ENCODE measurements around the gene DGKD.

The DGKD gene

DNA sequence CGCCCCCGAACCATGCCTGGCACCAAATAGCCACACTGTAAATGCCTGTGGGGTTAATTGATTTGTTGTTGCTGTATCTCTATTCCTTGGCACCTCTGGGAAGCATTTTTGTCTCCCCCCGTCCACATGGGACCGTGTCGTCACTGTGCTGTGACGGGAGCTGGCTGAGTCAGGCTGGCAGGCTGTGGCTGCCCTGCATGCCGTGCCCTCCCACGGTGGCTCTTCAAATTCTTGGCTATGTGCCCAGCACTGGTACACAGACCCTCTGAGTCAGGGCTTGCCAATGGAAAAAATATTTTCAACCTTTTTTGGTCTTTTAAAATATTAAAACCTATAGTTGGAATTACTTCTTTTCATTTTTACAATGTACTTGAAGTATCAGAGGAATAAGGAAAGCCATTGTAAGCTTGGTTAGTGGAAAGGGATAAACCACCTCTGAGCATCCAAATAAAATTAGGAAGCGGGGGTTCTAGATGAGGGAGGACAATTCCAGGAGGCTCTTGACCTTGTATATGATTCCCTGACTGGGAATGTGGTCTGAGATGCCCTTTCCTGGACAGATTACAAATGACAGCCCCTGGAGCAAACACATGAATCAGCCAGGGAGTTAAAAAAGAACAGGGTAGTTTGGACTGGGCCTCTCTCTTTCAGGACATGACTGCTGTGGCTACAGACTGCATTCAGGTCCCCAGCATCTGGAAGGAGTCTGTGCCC lies 59.4 kb downstream of the DGKD start:
- no peak for FAIRE-seq

- FAIRE-seq: no peak
Measured at GRCh38 chr2:233414273-233414654, 60.0 kb downstream of the DGKD start.

DNA sequence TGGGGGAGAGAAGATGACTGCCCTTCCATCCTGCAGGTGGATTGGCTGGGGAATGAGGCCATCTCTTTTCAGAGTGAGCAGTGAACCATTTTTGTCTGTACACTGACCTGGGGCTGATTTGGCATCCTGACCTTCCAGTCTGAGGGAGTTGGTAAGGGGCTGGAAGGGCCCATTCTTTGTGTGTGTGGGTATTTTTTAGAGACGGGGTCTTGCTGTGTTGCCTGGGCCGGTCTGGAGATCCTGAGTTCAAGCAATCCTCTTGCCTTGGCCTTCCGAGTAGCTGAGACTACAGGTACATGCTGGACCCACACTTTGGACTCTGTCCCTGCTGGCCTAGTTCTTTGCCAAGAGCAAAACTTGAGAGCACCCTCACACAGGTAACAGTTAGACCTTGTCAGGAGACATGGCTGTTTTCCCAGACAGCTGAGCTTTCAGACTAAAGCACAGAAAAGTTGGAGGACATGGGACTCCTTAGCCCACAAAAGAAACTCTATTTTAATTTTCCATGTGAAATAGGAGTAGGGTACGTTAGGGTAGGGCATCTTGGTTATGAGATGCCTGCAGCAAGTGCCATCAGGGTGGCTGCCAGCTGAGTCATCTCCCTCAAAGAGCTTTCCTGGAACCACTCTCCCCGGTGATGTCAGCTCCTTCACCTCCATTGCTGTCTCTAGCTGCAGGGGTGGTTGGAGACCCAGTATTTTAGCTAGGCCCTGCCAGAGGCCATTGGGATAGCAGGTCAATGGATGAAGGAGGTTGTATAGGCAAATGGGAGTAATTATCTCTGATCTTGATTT lies 60.7 kb downstream of the DGKD start:
- FAIRE-seq: no peak

- FAIRE-seq: no peak
Measured at GRCh38 chr2:233416199-233416598, 61.9 kb downstream of the DGKD start.

GRCh38 chr2:233416706-233417105 lies 62.4 kb downstream of the DGKD start:
- no peak for FAIRE-seq

GRCh38 chr2:233417282-233417681 lies 63.0 kb downstream of the DGKD start:
- FAIRE-seq: no peak

- no peak for FAIRE-seq
Measured at GRCh38 chr2:233418052-233418760, 63.9 kb downstream of the DGKD start.

DNA sequence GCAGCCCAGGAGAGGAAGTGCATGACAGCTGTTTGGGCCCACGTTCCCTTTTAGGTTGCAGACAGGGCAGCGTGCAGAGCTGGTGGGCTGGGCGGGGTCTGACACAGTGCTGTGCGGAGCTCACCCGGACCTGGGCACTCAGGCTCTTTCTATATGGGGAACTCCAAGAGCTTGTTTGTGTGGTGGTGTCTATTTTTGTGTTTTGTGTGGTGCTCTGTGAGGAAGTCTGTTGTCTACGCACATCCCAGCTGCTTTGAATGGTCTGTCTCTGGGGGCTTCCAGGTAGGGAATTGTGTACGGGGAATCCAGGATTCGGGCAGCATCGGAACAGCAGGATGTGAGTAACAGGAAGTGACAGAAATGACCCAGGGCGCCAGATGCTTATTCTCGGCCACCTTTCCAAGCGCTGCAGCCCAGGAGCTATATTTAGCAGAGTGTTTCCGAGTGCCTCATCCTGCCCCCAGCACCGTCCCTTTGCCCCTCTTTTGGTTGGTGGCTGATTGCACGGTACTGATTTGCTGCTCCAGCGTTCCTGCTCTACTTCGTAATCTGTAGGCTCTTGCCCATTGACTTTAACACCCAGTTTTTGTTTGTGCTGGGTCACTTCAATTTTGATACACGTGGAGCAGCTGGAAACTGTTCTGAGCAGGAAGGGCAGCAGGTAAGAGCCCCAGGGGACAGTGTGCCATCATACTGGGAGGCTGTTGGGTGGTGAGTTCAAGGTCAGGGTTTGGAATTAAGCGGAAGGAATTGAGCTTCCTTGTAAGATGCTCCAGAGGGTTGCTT lies 64.7 kb downstream of the DGKD start:
- FAIRE-seq: no peak

GRCh38 chr2:233419602-233420391 lies 65.5 kb downstream of the DGKD start:
- FAIRE-seq: no peak

DNA sequence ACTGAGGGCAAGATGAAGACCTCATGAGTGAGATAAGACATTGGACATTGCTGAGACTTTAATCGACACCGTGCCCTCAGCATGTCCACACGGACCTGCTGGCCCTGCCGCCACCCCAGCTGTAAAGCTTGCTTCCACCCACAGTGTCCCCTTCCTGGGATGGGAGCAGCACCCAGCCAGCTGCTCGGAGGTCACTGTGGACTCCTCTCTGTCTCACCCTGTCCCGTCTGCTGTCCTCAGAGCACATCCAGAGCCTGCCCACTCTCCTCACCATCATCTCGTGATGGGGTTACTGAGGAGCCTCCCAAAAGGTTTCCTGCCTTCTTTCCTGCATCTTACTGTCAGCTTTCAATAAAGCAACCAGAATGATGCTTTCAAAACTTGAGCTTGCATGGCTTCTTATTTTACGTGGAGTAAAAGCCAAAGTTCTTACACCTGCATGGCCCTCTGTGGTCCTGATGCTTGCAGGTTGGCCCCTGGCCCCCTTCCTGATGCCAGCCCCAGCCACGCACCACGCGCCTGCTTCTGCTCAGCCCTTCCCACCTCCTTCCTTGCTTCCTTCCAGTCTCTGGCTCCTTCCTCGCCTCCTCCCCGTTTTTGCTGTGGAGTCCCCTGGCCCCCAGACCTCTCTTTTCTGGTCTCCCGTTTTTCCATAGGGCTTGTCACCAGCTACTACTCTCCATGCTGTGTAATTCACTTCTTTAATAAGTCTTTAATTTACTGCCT lies 67.0 kb downstream of the DGKD start:
- no peak for FAIRE-seq

GRCh38 chr2:233422050-233422639 lies 67.9 kb downstream of the DGKD start:
- FAIRE-seq: no peak

- FAIRE-seq: no peak
Measured at GRCh38 chr2:233422649-233423551, 68.6 kb downstream of the DGKD start.

GRCh38 chr2:233423552-233423860 lies 69.2 kb downstream of the DGKD start:
- no peak for FAIRE-seq

GRCh38 chr2:233424154-233424951 lies 70.1 kb downstream of the DGKD start:
- FAIRE-seq: no peak

DNA sequence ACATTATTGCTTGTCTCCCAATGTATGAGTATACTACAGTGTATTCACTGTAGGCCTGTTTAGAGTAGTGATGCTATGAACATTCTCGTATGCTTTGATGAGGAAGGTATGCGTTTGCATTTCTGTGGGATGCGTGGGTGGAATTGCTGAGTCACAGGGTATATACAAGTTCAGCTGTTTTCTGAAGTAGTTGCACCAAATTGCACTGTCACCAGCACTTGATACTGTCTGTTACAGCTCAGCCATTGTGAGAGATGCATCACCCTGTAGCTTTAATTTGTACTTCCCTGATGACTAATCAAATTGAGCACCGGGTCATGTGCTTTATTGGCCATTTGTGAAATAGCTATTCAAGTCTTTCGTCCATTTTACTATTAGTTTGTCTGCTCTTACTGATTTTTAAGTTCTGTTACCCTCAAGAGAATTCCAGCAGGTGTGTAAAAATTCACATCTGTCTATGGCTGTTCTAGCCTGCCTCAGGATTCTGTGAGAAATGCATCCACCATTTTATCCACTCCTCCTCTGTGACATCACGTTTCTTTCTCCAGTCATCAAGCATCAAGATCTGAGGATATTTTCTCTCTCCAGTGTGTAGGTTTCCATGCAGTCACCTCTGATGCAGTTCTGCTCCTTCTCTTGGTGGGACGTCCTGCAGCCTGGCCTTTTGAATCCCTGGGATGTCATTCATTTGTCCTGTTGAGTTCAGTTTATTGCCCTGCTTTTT lies 72.5 kb downstream of the DGKD start:
- no peak for FAIRE-seq

- no peak for FAIRE-seq
Measured at GRCh38 chr2:233428008-233428407, 73.7 kb downstream of the DGKD start.

DNA sequence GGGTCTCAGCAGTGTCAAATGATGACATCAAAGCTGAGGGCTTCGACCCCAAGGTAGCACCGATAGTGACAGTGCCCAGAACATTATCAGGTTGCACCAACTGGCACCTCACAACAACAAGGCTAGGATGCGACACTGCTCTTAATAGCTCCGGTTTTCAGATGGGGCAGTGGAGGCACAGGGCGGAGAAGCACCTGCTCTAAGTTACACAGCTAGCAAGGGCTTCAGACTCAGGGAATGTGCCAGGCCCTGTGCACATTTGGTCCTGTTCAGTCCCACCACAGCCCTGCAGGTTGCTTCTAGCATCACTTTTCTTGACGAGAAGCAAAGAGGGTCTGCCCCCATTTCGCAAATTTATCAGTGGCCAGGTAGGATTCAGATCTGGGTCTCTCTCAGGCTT lies 74.1 kb downstream of the DGKD start:
- no peak for FAIRE-seq

DNA sequence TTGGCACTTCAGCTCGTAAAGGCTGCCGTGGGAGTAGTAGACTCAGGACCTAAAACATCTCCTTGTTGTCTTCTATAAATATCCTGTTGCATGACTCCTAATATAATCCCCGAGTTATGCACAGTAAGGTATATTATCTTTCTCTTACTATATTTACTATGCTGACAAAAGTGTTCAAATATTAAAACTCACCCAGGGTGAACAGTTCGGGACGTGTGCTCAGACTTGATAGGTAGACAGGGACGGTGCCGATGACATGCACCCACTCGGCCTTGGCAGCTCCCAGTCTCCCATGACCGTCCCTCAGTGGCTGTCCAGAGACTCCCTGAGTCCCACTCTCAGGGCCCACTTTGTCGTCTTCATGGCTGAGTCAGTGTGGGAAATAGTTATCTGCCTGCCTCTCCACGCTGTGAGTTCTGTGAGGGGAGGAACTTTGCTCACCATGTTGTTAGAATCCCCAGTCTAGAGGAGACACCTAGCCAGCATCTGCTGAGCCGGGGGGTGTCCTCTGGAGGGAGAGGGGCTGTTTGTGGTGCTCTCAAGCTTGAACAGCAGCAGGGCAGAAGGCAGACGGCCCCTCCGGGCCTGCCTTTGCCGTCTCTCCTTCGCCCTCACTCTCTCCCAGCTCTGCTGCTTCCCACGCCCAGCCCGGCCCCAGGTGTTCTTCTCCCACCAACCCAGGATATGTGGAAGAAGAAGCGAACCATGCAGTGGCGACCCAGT lies 75.0 kb downstream of the DGKD start:
- no peak for FAIRE-seq
